HepG2 (cell line): ENCODE data around the gene MGA. TPM values are rescaled to one million over a fixed set of nuclear protein-coding genes. Genes with fewer than 3 reads are reported as not detected.

Experiments
- ASH2L ChIP-seq: fragments of 300-600, 200-600 bp; sonication (generic); IDR thresholded peaks from 2 replicates; pipeline ENCODE4 v1.7.0; 2017; ENCODE audit warnings: low read depth, mild to moderate bottlenecking, moderate library complexity, mixed read lengths, low read length; ENCODE audit not compliant: insufficient read length
- ATM ChIP-seq: fragments of 450-650 bp; IDR thresholded peaks from 2 replicates; pipeline ENCODE4 v1.7.1; 2017; ENCODE audit warnings: mild to moderate bottlenecking, borderline replicate concordance
- HDAC1 ChIP-seq: sonication (generic); formaldehyde crosslinking; IDR thresholded peaks from 2 replicates; pipeline ENCODE4 v1.5.1; 2020; ENCODE audit warnings: mild to moderate bottlenecking, missing genetic modification reagents
- KAT7 ChIP-seq: IDR thresholded peaks from 2 replicates; pipeline ENCODE4 v1.6.1; 2018; ENCODE audit warnings: borderline replicate concordance, missing compliant biosample characterization
- ZNF253 ChIP-seq: sonication (generic); formaldehyde crosslinking; IDR thresholded peaks from 2 replicates; pipeline ENCODE4 v1.8.0; 2022; ENCODE audit warnings: mild to moderate bottlenecking, missing genetic modification reagents, borderline replicate concordance
- ZNF260 ChIP-seq: sonication (generic); formaldehyde crosslinking; IDR thresholded peaks from 2 replicates; pipeline ENCODE4 v1.4.0; 2020; ENCODE audit warnings: missing genetic modification reagents, low read depth, mild to moderate bottlenecking, borderline replicate concordance
- ZNF335 ChIP-seq: sonication (generic); formaldehyde crosslinking; IDR thresholded peaks from 2 replicates; pipeline ENCODE4 v1.4.0; 2020; ENCODE audit warnings: missing genetic modification reagents
- ZNF577 ChIP-seq: sonication (generic); formaldehyde crosslinking; IDR thresholded peaks from 2 replicates; pipeline ENCODE4 v1.4.0; 2020; ENCODE audit warnings: mild to moderate bottlenecking, low read depth, missing genetic modification reagents, borderline replicate concordance
- ZNF775 ChIP-seq: sonication (generic); formaldehyde crosslinking; IDR thresholded peaks from 2 replicates; pipeline ENCODE4 v1.4.0; 2020; ENCODE audit warnings: missing genetic modification reagents, mild to moderate bottlenecking, moderate library complexity, borderline replicate concordance
- polyA plus RNA-seq, 8 experiments: library from polyadenylated mRNA; depleted of rRNA in 3 of 8; stranded (reverse) in 7 of 8; unstranded in 1 of 8; fragments of >200 nt; fragmentation: Illumina TruSeq in 4 of 8; extraction: Trizol in 4 of 8; gene quantifications; 2 replicates each; pipeline versions ENCODE4 v1.2.1 to v1.2.3, GENCODE V29; 2011 to 2016; ENCODE audit warnings: low read depth in 4 of 8, missing spikeins in 1 of 8, mixed read lengths in 1 of 8; ENCODE audit not compliant: insufficient read depth in 1 of 8
- total RNA-seq, 5 experiments: library from RNA; depleted of rRNA; stranded (reverse); fragments of >200 nt; fragmentation: Illumina TruSeq; extraction: Trizol; gene quantifications; 2 replicates each; pipeline ENCODE4 v1.2.3, GENCODE V29; 2016; ENCODE audit warnings: low read depth in 1 of 5
- TF ChIP-seq, protein P1 (sequence below): IDR thresholded peaks from 2 replicates; pipeline ENCODE4 v1.6.1; 2016
- TF ChIP-seq, protein P2 (sequence below), 2 experiments: sonication (generic) in 1 of 2; formaldehyde crosslinking in 1 of 2; IDR thresholded peaks; 2 replicates each; pipeline versions ENCODE4 v1.4.0 to v1.6.1; 2018 to 2020; ENCODE audit warnings: missing genetic modification reagents in 2 of 2, borderline replicate concordance in 1 of 2, low read depth in 1 of 2, mild to moderate bottlenecking in 1 of 2, missing biosample characterization in 1 of 2
- TF ChIP-seq, protein P3 (sequence below): sonication (generic); formaldehyde crosslinking; conservative IDR thresholded peaks from 2 replicates; pipeline ENCODE4 v1.4.0; 2020; ENCODE audit warnings: mild to moderate bottlenecking, missing genetic modification reagents, moderate library complexity
- TF ChIP-seq, protein P4 (sequence below): sonication (generic); formaldehyde crosslinking; IDR thresholded peaks from 2 replicates; pipeline ENCODE4 v1.8.1; 2023; ENCODE audit warnings: missing genetic modification reagents, mild to moderate bottlenecking, borderline replicate concordance
- TF ChIP-seq, protein P5 (sequence below): sonication (generic); formaldehyde crosslinking; IDR thresholded peaks from 2 replicates; pipeline ENCODE4 v1.4.0; 2020; ENCODE audit warnings: missing genetic modification reagents

MGA gene
- total and polyA plus RNA-seq, 2 of the 13 experiments (the other 11 are each of a cell fraction or from before 2014, with no cell fraction given): 5.3 to 59.0 TPM

DNA sequence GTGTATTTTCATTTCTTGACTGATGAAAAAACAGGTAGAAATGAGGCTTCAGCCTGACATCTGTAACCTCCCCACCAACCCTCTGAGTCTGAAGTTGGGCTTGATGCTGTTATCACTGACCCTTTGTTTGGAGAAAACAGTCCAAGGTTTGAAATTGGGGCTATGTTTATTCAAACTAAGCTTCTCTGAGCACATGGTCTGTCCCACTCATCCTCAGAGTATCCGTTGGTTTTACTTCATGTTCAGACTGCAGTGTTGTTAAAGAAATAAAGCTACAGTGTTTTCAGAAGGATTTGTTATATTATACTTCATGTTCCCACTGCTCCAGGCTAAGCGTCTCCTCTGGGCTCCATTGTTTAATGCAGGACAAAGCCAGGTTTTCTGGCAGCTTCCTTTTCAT is 120.1 kb downstream of the MGA start (continued):
- TF ChIP-seq, protein P1, sequence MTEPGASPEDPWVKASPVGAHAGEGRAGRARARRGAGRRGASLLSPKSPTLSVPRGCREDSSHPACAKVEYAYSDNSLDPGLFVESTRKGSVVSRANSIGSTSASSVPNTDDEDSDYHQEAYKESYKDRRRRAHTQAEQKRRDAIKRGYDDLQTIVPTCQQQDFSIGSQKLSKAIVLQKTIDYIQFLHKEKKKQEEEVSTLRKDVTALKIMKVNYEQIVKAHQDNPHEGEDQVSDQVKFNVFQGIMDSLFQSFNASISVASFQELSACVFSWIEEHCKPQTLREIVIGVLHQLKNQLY (CRISPR knock-in tag): no peak
- no peak for TF ChIP-seq HDAC1 (CRISPR knock-in tag)
- TF ChIP-seq ZNF260 (CRISPR knock-in tag): no peak
- no peak for TF ChIP-seq ATM
- TF ChIP-seq ASH2L: peak; percentile 22
- no peak for TF ChIP-seq ZNF577 (CRISPR knock-in tag)
- TF ChIP-seq, protein P2, sequence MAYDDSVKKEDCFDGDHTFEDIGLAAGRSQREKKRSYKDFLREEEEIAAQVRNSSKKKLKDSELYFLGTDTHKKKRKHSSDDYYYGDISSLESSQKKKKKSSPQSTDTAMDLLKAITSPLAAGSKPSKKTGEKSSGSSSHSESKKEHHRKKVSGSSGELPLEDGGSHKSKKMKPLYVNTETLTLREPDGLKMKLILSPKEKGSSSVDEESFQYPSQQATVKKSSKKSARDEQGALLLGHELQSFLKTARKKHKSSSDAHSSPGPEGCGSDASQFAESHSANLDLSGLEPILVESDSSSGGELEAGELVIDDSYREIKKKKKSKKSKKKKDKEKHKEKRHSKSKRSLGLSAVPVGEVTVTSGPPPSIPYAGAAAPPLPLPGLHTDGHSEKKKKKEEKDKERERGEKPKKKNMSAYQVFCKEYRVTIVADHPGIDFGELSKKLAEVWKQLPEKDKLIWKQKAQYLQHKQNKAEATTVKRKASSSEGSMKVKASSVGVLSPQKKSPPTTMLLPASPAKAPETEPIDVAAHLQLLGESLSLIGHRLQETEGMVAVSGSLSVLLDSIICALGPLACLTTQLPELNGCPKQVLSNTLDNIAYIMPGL (CRISPR knock-in tag; IDR thresholded peaks at IDR 0.05; ENCODE audit: borderline replicate concordance in 1 of 2, low read depth in 1 of 2): no peak
- no peak for TF ChIP-seq ZNF335
- TF ChIP-seq, protein P3, sequence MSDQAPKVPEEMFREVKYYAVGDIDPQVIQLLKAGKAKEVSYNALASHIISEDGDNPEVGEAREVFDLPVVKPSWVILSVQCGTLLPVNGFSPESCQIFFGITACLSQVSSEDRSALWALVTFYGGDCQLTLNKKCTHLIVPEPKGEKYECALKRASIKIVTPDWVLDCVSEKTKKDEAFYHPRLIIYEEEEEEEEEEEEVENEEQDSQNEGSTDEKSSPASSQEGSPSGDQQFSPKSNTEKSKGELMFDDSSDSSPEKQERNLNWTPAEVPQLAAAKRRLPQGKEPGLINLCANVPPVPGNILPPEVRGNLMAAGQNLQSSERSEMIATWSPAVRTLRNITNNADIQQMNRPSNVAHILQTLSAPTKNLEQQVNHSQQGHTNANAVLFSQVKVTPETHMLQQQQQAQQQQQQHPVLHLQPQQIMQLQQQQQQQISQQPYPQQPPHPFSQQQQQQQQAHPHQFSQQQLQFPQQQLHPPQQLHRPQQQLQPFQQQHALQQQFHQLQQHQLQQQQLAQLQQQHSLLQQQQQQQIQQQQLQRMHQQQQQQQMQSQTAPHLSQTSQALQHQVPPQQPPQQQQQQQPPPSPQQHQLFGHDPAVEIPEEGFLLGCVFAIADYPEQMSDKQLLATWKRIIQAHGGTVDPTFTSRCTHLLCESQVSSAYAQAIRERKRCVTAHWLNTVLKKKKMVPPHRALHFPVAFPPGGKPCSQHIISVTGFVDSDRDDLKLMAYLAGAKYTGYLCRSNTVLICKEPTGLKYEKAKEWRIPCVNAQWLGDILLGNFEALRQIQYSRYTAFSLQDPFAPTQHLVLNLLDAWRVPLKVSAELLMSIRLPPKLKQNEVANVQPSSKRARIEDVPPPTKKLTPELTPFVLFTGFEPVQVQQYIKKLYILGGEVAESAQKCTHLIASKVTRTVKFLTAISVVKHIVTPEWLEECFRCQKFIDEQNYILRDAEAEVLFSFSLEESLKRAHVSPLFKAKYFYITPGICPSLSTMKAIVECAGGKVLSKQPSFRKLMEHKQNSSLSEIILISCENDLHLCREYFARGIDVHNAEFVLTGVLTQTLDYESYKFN (CRISPR knock-in tag): peak; percentile 53
- TF ChIP-seq, protein P4, sequence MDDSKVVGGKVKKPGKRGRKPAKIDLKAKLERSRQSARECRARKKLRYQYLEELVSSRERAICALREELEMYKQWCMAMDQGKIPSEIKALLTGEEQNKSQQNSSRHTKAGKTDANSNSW (CRISPR knock-in tag): no peak
- TF ChIP-seq ZNF775 (CRISPR knock-in tag): no peak
- TF ChIP-seq, protein P5, sequence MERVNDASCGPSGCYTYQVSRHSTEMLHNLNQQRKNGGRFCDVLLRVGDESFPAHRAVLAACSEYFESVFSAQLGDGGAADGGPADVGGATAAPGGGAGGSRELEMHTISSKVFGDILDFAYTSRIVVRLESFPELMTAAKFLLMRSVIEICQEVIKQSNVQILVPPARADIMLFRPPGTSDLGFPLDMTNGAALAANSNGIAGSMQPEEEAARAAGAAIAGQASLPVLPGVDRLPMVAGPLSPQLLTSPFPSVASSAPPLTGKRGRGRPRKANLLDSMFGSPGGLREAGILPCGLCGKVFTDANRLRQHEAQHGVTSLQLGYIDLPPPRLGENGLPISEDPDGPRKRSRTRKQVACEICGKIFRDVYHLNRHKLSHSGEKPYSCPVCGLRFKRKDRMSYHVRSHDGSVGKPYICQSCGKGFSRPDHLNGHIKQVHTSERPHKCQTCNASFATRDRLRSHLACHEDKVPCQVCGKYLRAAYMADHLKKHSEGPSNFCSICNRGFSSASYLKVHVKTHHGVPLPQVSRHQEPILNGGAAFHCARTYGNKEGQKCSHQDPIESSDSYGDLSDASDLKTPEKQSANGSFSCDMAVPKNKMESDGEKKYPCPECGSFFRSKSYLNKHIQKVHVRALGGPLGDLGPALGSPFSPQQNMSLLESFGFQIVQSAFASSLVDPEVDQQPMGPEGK (CRISPR knock-in tag): no peak
- TF ChIP-seq ZNF253 (CRISPR knock-in tag): no peak
- TF ChIP-seq KAT7 (CRISPR knock-in tag): no peak
